SK-N-SH (cell line): ENCODE results near the gene PLEKHG2. TPM values are rescaled to one million over a fixed set of nuclear protein-coding genes. Genes with fewer than 3 reads are reported as not detected.

Source experiments
- CTCF ChIA-PET: fragments of 300-600, 350-600 bp; formaldehyde crosslinking; extraction: SDS; loops from one replicate; lab custom pipeline; 2021; lab: Yijun Ruan, JAX
- POLR2A ChIA-PET: fragments of 350-600 bp; sonication (Branson Sonifier 250); formaldehyde crosslinking; extraction: SDS; loops from one replicate; lab custom pipeline; 2020; ENCODE audit warnings: antibody characterized with exemption, inconsistent platforms; lab: Yijun Ruan, JAX
- DNase-seq: peaks from one replicate; pipeline ENCODE4 v3.0.0; 2012
- H2AFZ ChIP-seq: fragments of 200-600 bp; sonication (generic); 2 replicates; pipeline ENCODE4 v1.8.1; 2016; ENCODE audit warnings: antibody characterized with exemption, mild to moderate bottlenecking, low read depth
- H3F3A ChIP-seq: fragments of 200-600 bp; sonication (generic); replicated peaks from 2 replicates; pipeline ENCODE3; 2016; ENCODE audit warnings: antibody characterized with exemption, mild to moderate bottlenecking; ENCODE audit not compliant: insufficient read depth
- H3K27ac ChIP-seq, 2 experiments: fragments of 200-500 bp in 1 of 2; fragments of 200-600 bp in 1 of 2; sonication (Bioruptor generic) in 1 of 2; sonication (generic), shearing (Covaris generic) in 1 of 2; 2 replicates each; pipeline versions ENCODE4 v1.5.1 to v1.6.1; 2014 to 2016; ENCODE audit warnings: low read depth in 2 of 2, inconsistent platforms in 1 of 2, low read length in 1 of 2, mild to moderate bottlenecking in 1 of 2, mixed read lengths in 1 of 2
- H3K27me3 ChIP-seq: fragments of 200-600 bp; sonication (generic), shearing (Covaris generic); 2 replicates; pipeline ENCODE4 v1.6.1; 2016; ENCODE audit warnings: mixed run types; ENCODE audit not compliant: insufficient read depth
- H3K36me3 ChIP-seq, 2 experiments: fragments of 200-500 bp in 1 of 2; fragments of 200-600 bp in 1 of 2; sonication (Bioruptor generic) in 1 of 2; sonication (generic) in 1 of 2; replicated peaks in 1 of 2; 2 replicates each; pipeline versions ENCODE3 to v1.5.1; 2014 to 2016; ENCODE audit warnings: low read length in 1 of 2, mild to moderate bottlenecking in 1 of 2; ENCODE audit not compliant: insufficient read depth in 2 of 2, control insufficient read depth in 1 of 2
- H3K4me1 ChIP-seq, 2 experiments: fragments of 200-500 bp in 1 of 2; fragments of 200-600 bp in 1 of 2; sonication (Bioruptor generic) in 1 of 2; sonication (generic), shearing (Covaris generic) in 1 of 2; 2 replicates each; pipeline versions ENCODE4 v1.5.1 to v1.6.1; 2014 to 2016; ENCODE audit warnings: low read depth in 1 of 2, low read length in 1 of 2, mixed run types in 1 of 2; ENCODE audit not compliant: insufficient read depth in 2 of 2, control insufficient read depth in 1 of 2
- H3K4me2 ChIP-seq: fragments of 200-600 bp; sonication (generic), shearing (Covaris generic); 2 replicates; pipeline ENCODE4 v1.6.1; 2017; ENCODE audit warnings: mixed run types
- H3K4me3 ChIP-seq, 2 experiments: fragments of 200-500 bp in 1 of 2; fragments of 200-600 bp in 1 of 2; sonication (Bioruptor generic) in 1 of 2; sonication (generic), shearing (Covaris generic) in 1 of 2; 2 replicates each; pipeline versions ENCODE4 v1.5.1 to v1.8.1; 2014 to 2016; ENCODE audit warnings: low read depth in 2 of 2, inconsistent platforms in 1 of 2, low read length in 1 of 2, mild to moderate bottlenecking in 1 of 2, mixed read lengths in 1 of 2, moderate library complexity in 1 of 2
- H3K79me2 ChIP-seq: fragments of 200-600 bp; sonication (generic); 2 replicates; pipeline ENCODE4 v1.8.1; 2017; ENCODE audit warnings: mild to moderate bottlenecking; ENCODE audit not compliant: insufficient read depth
- H3K9ac ChIP-seq: fragments of 200-600 bp; sonication (generic); 2 replicates; pipeline ENCODE4 v1.6.1; 2017; ENCODE audit warnings: mixed run types
- H3K9me2 ChIP-seq: fragments of 200-600 bp; sonication (generic); 2 replicates; pipeline ENCODE4 v1.6.1; 2017; ENCODE audit warnings: mixed run types
- H3K9me3 ChIP-seq: fragments of 200-600 bp; sonication (generic); 2 replicates; pipeline ENCODE4 v1.6.1; 2017; ENCODE audit warnings: mixed run types, mild to moderate bottlenecking, moderate library complexity
- H4K20me1 ChIP-seq: fragments of 200-600 bp; sonication (generic); 2 replicates; pipeline ENCODE4 v1.6.1; 2017; ENCODE audit warnings: mild to moderate bottlenecking, mixed run types; ENCODE audit not compliant: insufficient read depth
- CHD2 ChIP-seq: fragments of 150-350 bp; IDR thresholded peaks from 2 replicates; pipeline ENCODE4 v1.6.1; 2018; ENCODE audit warnings: low read length; ENCODE audit not compliant: partially characterized antibody
- EP300 ChIP-seq, 2 experiments: IDR thresholded peaks; 2 replicates each; pipeline versions ENCODE4 v1.4.0 to v1.6.1; 2012; ENCODE audit warnings: borderline replicate concordance in 1 of 2, low read depth in 1 of 2, low read length in 1 of 2
- FOSL2 ChIP-seq: IDR thresholded peaks from 2 replicates; pipeline ENCODE4 v1.4.0; 2012; ENCODE audit warnings: low read depth, mild to moderate bottlenecking, moderate library complexity, borderline replicate concordance
- FOXM1 ChIP-seq: IDR thresholded peaks from 2 replicates; pipeline ENCODE4 v1.4.0; 2012; ENCODE audit warnings: low read depth, mild to moderate bottlenecking
- IRF3 ChIP-seq: fragments of 150-350 bp; IDR thresholded peaks from 2 replicates; pipeline ENCODE4 v1.6.1; 2016; ENCODE audit warnings: mild to moderate bottlenecking, low read depth, low read length
- JUND ChIP-seq: IDR thresholded peaks from 2 replicates; pipeline ENCODE4 v1.4.0; 2012
- MXI1 ChIP-seq: IDR thresholded peaks from 2 replicates; pipeline ENCODE4 v1.6.1; 2012; ENCODE audit warnings: mild to moderate bottlenecking, low read depth, low read length, improper control_type of control experiment
- NFIC ChIP-seq: IDR thresholded peaks from 2 replicates; pipeline ENCODE4 v1.4.0; 2012; ENCODE audit warnings: borderline replicate concordance
- NRF1 ChIP-seq: IDR thresholded peaks from 2 replicates; pipeline ENCODE4 v1.6.1; 2012; ENCODE audit warnings: low read depth, mild to moderate bottlenecking, low read length
- PBX3 ChIP-seq: IDR thresholded peaks from 2 replicates; pipeline ENCODE4; 2012
- POLR2AphosphoS5 ChIP-seq: IDR thresholded peaks from 2 replicates; pipeline ENCODE4 v1.6.1; 2012; ENCODE audit warnings: low read depth, low read length
- RCOR1 ChIP-seq: fragments of 150-350 bp; IDR thresholded peaks from 2 replicates; pipeline ENCODE4 v1.6.1; 2017; ENCODE audit warnings: antibody characterized with exemption, low read length
- REST ChIP-seq: IDR thresholded peaks from 2 replicates; pipeline ENCODE4 v1.6.1; 2012; ENCODE audit warnings: mild to moderate bottlenecking, low read depth, low read length, moderate library complexity
- RFX5 ChIP-seq: IDR thresholded peaks from 2 replicates; pipeline ENCODE4 v1.6.1; 2012; ENCODE audit warnings: mild to moderate bottlenecking, improper control_type of control experiment, low read length
- SIN3A ChIP-seq: IDR thresholded peaks from 2 replicates; pipeline ENCODE4 v1.6.1; 2012; ENCODE audit warnings: low read depth, mild to moderate bottlenecking, low read length, moderate library complexity, borderline replicate concordance
- SMC3 ChIP-seq: IDR thresholded peaks from 2 replicates; pipeline ENCODE4 v1.6.1; 2012; ENCODE audit warnings: low read depth, low read length, improper control_type of control experiment
- TCF12 ChIP-seq: IDR thresholded peaks from 2 replicates; pipeline ENCODE4 v1.4.0; 2012
- TEAD4 ChIP-seq: IDR thresholded peaks from 2 replicates; pipeline ENCODE4 v1.4.0; 2012; ENCODE audit warnings: mild to moderate bottlenecking, borderline replicate concordance; ENCODE audit not compliant: insufficient read depth
- USF2 ChIP-seq: fragments of 150-350 bp; IDR thresholded peaks from 2 replicates; pipeline ENCODE4 v1.6.1; 2017; ENCODE audit warnings: antibody characterized with exemption, low read length, low read depth, borderline replicate concordance
- YY1 ChIP-seq: IDR thresholded peaks from 2 replicates; pipeline ENCODE4 v1.4.0; 2012; ENCODE audit warnings: low read depth, mild to moderate bottlenecking
- ZBTB33 ChIP-seq: IDR thresholded peaks from 2 replicates; pipeline ENCODE4 v1.4.0; 2012; ENCODE audit warnings: low read depth, borderline replicate concordance
- WGBS: methylation state at CpG from one replicate; pipeline ENCODE4 v1.1.6; 2017; ENCODE audit warnings: low lambda C conversion rate; 5-methylcytosine and 5-hydroxymethylcytosine counted together
- polyA plus RNA-seq, 3 experiments: library from polyadenylated mRNA; depleted of rRNA; stranded (reverse); fragments of >200 nt; gene quantifications; 2 replicates each; pipeline ENCODE4 v1.2.3, GENCODE V29; 2012

Gene PLEKHG2
- polyA plus RNA-seq, 1 of the 3 experiments (the other 2 are of a cell fraction) = 13.6 TPM

- TF ChIP-seq REST (no peak), TCF12 (no peak), MXI1 (peak; percentile 54)
Measured at GRCh38 chr19:39406656-39407409, 5.6 kb upstream of the PLEKHG2 start, which contains the start of gene ZFP36 (continued).

- H2AFZ ChIP-seq = no peak overlapping the region
- H3K9me2 ChIP-seq = no peaks in the 10 kb centered on the region
- H3K27ac ChIP-seq = peak overlapping the region; percentile 84 to 91
- peak overlapping the region; percentile 82 to 98 for H3K4me3 ChIP-seq
- H3F3A ChIP-seq = peaks cover 43% of the 10 kb centered on the region
- TF ChIP-seq ZBTB33 (no peak), POLR2AphosphoS5 (no peak), EP300 (IDR thresholded peaks at IDR 0.05; ENCODE audit: borderline replicate concordance in 1 of 2, low read depth in 1 of 2, low read length in 1 of 2) (no peak), IRF3 (no peak), FOXM1 (no peak), SMC3 (no peak), RCOR1 (no peak), CHD2 (no peak), NFIC (no peak), RFX5 (no peak), SIN3A (no peak), USF2 (no peak), FOSL2 (no peak), JUND (no peak), NRF1 (no peak), PBX3 (no peak), TEAD4 (no peak), YY1 (no peak)
- H3K79me2 ChIP-seq = peaks cover 28% of the 10 kb centered on the region
- ChIA-PET CTCF (interaction anchor here (0.7 to 3.9 kb wide), 3 partner anchors 10 to 67 kb away, joined by 3 to 52 read pairs (median 4); partner anchors contain the start of gene RPS16), POLR2A (interaction anchor here (2.5 kb wide), 1 partner anchor 28 kb away, joined by 12 read pairs; the partner anchor contains the start of gene RPS16)
- DNase-seq = no peak
- peaks cover 36% of the 10 kb centered on the region in 2 experiments; a peak in 3 of 4 replicates for H3K4me1 ChIP-seq
- WGBS = 53% methylated on average over 7 of the region's 14 CpGs
- no peaks in the 10 kb centered on the region for H3K9me3 ChIP-seq
- H3K9ac ChIP-seq = peak overlapping the region; percentile 97
- H4K20me1 ChIP-seq = peaks cover 19% of the 10 kb centered on the region
- peak overlapping the region; percentile 92 for H3K4me2 ChIP-seq
- H3K27me3 ChIP-seq = no peaks in the 10 kb centered on the region
- H3K36me3 ChIP-seq = peaks cover 0 to 7% of the 10 kb centered on the region in 2 experiments
Measured at GRCh38 chr19:39407410-39407659, 5.1 kb upstream of the PLEKHG2 start.
